Skeletal muscle satellite cell (primary cell): ENCODE data around the gene TNC.
A peak's percentile ranks its signal among the peaks of the same experiment; 100 is the strongest.

Source experiments
- H3K27me3 ChIP-seq: 2 replicates; pipeline ENCODE4 v1.7.0; 2013; ENCODE audit warnings: low read length; ENCODE audit not compliant: control insufficient read depth, insufficient read depth
- H3K36me3 ChIP-seq: 2 replicates; pipeline ENCODE4 v1.7.0; 2013; ENCODE audit warnings: mild to moderate bottlenecking, control low read depth, low read length; ENCODE audit not compliant: insufficient read depth
- H3K4me1 ChIP-seq: 2 replicates; pipeline ENCODE4 v1.7.0; 2013; ENCODE audit warnings: low read length; ENCODE audit not compliant: control insufficient read depth, insufficient read depth
- H3K4me2 ChIP-seq: 2 replicates; pipeline ENCODE4 v1.7.0; 2013; ENCODE audit warnings: mild to moderate bottlenecking, low read length
- H3K4me3 ChIP-seq: 2 replicates; pipeline ENCODE4 v1.7.0; 2013; ENCODE audit warnings: low read length
- H3K9ac ChIP-seq: 2 replicates; pipeline ENCODE4 v1.7.0; 2013; ENCODE audit warnings: mild to moderate bottlenecking, low read depth, low read length, moderate library complexity
- H3K9me3 ChIP-seq: replicated peaks from 2 replicates; pipeline ENCODE4 v1.7.0; 2013; ENCODE audit warnings: mild to moderate bottlenecking, control low read depth, low read length

The TNC gene

DNA sequence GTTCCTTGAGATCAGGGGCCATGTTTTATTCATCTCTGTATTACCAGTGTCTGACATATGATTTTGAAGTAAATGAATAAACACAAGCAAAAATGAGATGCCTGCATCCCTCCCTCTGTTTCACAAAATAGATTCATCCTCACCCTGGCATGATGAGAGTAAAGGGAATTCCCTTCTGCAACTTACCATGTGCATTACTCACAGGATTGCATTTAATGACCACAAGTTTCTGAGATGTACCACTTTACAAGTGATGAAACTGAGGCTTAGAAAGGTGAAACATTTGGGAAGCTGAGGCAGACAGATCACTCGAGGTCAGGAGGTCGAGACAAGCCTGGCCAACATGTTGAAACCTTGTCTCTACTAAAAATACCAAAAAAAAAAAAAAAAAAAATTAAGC is 113.4 kb downstream of the TNC start:
- no peaks in the 10 kb centered on the region for H3K36me3 ChIP-seq
- H3K4me2 ChIP-seq = no peak overlapping the region
- peaks cover 17% of the 10 kb centered on the region for H3K4me1 ChIP-seq
- H3K9ac ChIP-seq = no peak overlapping the region
- no peaks in the 10 kb centered on the region for H3K9me3 ChIP-seq
- peaks cover 29% of the 10 kb centered on the region for H3K27me3 ChIP-seq
- H3K4me3 ChIP-seq = no peak overlapping the region

DNA sequence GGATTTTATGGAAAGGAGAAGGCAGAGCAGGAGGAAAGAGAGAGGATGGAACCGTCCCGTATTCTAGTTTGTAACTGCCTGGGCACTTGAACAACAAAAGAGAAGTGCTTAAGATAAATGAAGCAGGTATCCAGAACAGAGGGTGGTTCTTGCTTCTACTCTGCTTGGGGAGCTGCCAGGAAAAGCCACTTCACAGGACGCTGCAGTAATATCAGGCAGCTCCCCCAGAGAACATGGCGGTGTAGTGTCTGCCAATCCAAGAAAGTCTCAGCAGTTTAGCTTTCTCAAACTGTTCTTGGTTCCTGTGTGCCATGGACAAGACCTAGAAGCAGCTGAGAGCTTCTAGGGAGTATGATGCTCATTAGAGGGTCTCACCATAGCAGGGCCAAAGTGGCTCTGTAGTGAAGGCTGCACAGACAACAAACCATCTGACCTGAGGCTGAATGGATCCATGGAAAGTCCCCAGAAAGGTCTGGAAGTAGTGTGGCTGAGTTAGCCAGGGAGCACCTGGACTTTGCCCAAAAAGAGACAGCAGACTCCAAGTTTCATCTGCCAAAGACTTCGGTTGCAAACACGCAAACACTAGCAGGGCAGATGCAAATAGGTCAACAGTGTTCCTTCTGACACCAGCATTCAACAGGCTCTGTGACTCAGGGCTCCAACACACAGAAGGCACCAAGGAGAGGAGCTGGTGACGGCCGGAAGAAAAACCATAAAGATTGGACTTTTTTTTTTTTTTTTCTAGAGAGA is 115.4 kb downstream of the TNC start:
- H3K36me3 ChIP-seq = no peaks in the 10 kb centered on the region
- no peak overlapping the region for H3K9ac ChIP-seq
- H3K4me1 ChIP-seq = peaks cover 7% of the 10 kb centered on the region
- H3K27me3 ChIP-seq = peaks cover 26% of the 10 kb centered on the region
- H3K9me3 ChIP-seq = no peaks in the 10 kb centered on the region
- no peak overlapping the region for H3K4me3 ChIP-seq
- H3K4me2 ChIP-seq = no peak overlapping the region

DNA sequence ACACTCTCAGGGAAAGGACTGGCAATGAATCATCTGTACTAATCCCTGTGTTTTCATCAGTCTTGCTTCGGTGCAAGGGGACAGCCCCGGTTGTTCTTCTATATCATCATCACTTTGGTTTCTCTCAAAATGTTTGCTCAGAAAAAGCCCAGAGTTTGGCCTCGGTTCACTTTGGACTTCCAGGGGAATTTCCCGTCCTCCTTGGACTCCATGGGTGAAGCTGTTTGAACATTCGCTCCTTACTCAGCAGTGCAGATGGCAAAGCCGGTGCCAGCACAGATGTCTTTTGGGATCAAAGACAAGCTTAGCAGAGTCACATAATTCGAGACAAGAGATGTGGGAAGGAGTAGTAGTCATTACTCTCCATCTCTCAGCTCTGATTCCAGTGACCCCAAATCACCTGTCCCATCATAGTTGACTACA is 117.7 kb downstream of the TNC start:
- Histone ChIP-seq H3K36me3 (no peaks in the 10 kb centered on the region), H3K9me3 (no peaks in the 10 kb centered on the region), H3K27me3 (peaks cover 26% of the 10 kb centered on the region), H3K4me2 (peak overlapping the region; percentile 16), H3K9ac (no peak overlapping the region), H3K4me1 (no peaks in the 10 kb centered on the region), H3K4me3 (no peak overlapping the region)

DNA sequence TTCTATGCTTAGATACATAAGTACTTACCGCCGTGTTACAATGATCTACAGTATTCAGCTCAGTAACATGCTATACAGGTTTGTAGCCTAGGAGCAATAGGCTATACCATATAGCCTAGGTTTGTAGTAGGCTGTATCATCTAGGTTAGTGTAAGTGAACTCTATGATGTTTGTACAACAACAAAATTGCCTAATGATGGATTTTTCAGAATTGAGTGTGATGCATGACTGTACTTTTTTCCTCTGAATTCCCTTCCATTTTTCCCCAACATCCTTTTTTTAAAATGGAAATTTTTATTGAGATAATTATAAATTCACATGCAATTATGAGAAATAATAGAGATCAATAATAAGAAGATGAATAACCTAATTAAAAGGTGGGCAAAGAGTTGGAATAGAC is 119.6 kb downstream of the TNC start:
- Histone ChIP-seq H3K9me3 (no peaks in the 10 kb centered on the region), H3K36me3 (no peaks in the 10 kb centered on the region), H3K4me2 (no peak overlapping the region), H3K9ac (no peak overlapping the region), H3K27me3 (peaks cover 30% of the 10 kb centered on the region), H3K4me3 (no peak overlapping the region), H3K4me1 (no peaks in the 10 kb centered on the region)

DNA sequence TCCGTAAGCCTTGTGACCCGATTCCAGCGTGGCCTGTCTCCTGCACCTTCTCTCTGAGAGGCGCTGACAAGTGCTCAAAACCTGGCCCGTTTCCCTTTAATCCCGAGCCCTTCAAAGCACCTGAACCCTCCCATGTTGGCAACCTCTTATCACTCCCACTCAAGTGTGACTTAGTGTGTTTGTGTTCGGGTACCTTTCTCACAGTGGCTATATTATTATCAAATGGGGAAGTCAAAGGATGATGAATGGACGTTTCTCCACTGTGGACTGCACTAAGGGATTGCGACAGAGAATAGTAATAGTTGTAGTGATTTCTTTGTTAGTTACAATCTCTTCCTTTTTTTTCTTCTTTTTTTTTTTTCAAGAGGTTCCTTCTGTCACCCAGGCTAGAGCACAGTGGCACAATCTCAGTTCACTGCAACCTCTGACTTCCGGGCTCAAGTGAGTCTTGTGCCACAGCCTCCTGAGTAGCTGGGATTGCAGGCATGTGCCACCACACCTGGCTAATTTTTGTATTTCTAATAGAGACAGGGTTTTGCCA is 122.2 kb downstream of the TNC start:
- H3K27me3 ChIP-seq = peaks cover 43% of the 10 kb centered on the region
- no peak overlapping the region for H3K4me2 ChIP-seq
- H3K4me1 ChIP-seq = no peaks in the 10 kb centered on the region
- H3K4me3 ChIP-seq = no peak overlapping the region
- no peaks in the 10 kb centered on the region for H3K36me3 ChIP-seq
- H3K9me3 ChIP-seq = no peaks in the 10 kb centered on the region
- no peak overlapping the region for H3K9ac ChIP-seq

DNA sequence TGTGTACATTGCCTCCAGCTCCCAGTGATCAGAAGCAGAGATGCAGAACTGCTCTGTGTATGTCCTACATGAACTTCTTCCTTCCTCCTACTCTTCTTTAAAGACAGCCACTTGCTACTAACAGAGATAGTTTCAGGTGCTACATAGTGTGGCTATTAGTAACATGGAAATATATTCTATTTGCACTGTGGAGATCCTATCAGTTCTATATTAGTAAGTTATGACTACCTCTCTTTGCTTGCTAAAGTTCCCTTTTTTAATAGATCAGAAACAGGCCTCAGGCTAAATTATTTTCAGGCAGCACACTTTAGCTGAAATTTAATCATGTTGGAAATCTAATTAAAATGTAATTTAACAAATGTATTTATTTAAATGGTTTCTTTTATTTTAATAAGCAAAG is 123.2 kb downstream of the TNC start:
- no peak overlapping the region for H3K4me2 ChIP-seq
- no peak overlapping the region for H3K9ac ChIP-seq
- H3K4me3 ChIP-seq = no peak overlapping the region
- H3K4me1 ChIP-seq = no peaks in the 10 kb centered on the region
- H3K27me3 ChIP-seq = peaks cover 44% of the 10 kb centered on the region
- H3K36me3 ChIP-seq = no peaks in the 10 kb centered on the region
- no peaks in the 10 kb centered on the region for H3K9me3 ChIP-seq

DNA sequence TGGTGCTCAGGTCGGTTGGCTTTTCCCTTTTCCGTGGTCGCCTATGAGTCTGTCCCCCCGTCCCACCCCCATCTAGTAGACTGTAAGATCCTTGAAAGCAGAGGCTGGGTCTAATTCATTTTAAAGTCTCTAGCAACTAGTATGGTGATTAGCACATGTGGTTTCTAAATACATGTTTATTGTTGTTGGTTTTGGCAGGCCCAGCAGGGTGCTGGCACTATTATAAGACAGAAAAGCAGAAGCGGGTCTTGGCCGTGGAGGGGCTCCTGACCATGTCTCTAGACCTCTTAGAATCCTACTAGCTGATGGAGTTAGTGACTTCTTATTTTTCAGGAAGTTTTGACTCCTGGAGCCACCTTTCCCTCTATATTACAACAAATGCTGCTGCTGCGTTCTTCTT is 126.1 kb downstream of the TNC start:
- Histone ChIP-seq H3K4me3 (no peak overlapping the region), H3K9ac (no peak overlapping the region), H3K9me3 (no peaks in the 10 kb centered on the region), H3K27me3 (peaks cover 61% of the 10 kb centered on the region), H3K4me2 (no peak overlapping the region), H3K4me1 (no peaks in the 10 kb centered on the region), H3K36me3 (no peaks in the 10 kb centered on the region)

DNA sequence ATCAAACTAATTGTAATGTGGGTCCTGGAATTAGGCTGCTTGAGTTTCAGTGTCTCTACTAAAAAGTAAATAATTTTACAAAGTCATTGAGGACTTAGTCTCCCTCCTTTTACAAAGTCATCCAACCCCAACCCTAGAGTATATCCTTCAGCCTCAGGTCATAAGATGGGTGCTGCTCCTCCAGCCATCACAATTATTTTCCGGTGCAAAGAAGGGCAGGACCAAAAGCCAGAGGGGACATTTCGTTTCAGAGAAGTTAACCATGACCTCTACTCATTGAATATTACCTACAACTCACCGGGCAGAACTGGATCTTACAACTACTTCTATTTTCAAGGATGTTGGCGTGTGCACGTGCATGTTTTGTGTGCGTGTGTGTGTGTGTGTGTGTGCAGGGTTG is 127.1 kb downstream of the TNC start:
- Histone ChIP-seq H3K4me2 (no peak overlapping the region), H3K36me3 (no peaks in the 10 kb centered on the region), H3K27me3 (peaks cover 68% of the 10 kb centered on the region), H3K9ac (no peak overlapping the region), H3K4me1 (no peaks in the 10 kb centered on the region), H3K4me3 (no peak overlapping the region), H3K9me3 (no peaks in the 10 kb centered on the region)

DNA sequence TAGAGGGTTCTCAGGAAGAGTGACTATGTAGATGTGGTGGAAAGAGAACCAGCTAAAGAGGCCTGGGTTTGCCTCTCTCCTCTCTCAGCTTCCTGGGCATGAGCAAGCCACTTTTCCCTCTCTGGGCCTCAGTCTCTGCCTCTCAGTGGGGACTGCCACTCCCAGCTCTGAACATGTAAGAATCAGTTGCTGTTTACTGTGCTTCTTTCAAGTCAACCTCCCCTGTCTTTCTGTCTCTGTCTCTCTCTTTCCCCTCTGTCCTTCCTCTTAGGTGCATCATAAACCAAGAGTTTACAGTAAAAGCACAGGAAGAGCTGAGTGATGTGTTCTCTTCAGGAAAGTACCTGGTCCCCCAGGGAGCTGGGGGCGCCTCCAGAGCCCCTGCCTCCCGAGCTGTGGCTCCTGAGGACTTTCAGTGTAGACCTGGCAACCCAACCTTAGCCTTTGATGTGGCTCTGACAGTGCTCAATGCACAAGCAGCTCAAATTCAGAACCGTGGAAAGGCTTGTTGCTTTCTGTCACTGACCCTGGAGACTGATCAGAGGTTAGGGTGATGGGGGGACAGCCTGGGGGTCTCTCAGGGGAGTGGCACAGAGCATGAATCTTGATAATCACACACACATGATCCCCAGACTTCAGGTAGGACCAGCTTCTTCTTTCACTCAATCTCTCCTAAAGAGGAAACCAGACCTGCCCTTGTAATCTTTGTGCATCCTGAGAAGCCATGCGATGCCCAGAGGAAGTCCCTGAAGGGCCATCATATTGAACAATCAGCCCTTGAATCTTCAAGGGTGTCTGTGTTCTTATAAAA is 128.2 kb downstream of the TNC start:
- no peak overlapping the region for H3K4me2 ChIP-seq
- H3K4me1 ChIP-seq = no peaks in the 10 kb centered on the region
- H3K27me3 ChIP-seq = peaks cover 74% of the 10 kb centered on the region
- no peak overlapping the region for H3K9ac ChIP-seq
- H3K4me3 ChIP-seq = no peak overlapping the region
- no peaks in the 10 kb centered on the region for H3K36me3 ChIP-seq
- no peaks in the 10 kb centered on the region for H3K9me3 ChIP-seq

DNA sequence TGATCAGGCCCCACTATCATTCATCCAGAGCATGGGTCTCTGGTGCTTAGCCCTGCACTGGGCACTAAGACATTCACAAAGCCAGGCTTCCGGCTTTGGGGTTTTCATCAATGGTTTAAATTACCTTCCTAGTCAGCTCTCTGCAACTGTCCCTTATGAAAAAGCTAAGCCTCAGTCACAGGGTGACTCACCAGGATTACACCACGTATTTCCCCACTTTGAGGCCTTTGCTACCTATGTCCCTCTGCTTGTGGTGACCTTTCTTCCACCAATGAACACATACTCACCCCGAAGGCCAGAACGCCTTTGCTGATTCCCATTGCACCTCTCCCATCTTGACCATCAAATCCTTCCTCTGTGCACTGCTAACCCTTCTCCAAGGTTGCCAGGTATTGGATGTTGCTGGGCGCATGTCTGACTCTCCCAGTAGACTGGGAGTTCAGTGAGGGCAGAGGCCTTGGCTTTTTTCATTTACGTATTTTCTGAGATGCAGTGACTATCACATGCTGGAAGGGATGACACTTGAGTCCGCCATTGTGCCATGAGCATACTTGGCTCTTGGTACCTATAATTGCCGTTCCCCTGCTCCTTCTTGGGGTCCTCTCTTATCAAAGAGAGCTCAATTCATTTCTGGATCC is 128.9 kb downstream of the TNC start:
- Histone ChIP-seq H3K9ac (no peak overlapping the region), H3K36me3 (no peaks in the 10 kb centered on the region), H3K4me3 (no peak overlapping the region), H3K27me3 (peaks cover 73% of the 10 kb centered on the region), H3K4me2 (no peak overlapping the region), H3K9me3 (no peaks in the 10 kb centered on the region), H3K4me1 (no peaks in the 10 kb centered on the region)

DNA sequence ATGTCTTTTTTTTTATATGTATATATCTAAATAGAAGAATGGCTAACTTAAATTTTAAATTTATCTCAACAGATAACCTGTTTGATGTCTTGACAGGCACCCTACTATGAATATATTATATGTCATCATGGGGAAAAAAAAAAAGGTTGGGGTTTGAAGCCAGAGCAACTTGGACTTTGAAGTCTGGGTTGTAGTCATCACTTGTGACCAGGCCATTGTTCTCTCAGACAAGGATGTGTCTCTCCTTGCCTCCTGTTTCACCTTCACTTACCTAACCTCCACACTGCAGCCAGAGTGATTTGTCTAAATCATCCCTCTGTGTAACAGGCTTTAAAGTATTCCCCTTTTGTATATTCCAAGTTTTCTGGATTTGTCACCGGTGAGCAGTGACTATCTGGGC is 130.8 kb downstream of the TNC start:
- no peaks in the 10 kb centered on the region for H3K9me3 ChIP-seq
- H3K4me1 ChIP-seq = no peaks in the 10 kb centered on the region
- H3K36me3 ChIP-seq = no peaks in the 10 kb centered on the region
- no peak overlapping the region for H3K4me3 ChIP-seq
- H3K4me2 ChIP-seq = no peak overlapping the region
- no peak overlapping the region for H3K9ac ChIP-seq
- peaks cover 75% of the 10 kb centered on the region for H3K27me3 ChIP-seq
